H9 (cell line): ENCODE results near the gene RALGAPB. TPM values are rescaled to one million over a fixed set of nuclear protein-coding genes. Genes with fewer than 3 reads are reported as not detected.

Experiments used
- DNase-seq: peaks from one replicate; pipeline ENCODE4 v3.0.0-alpha.2; 2017
- H2AFZ ChIP-seq: one replicate; pipeline ENCODE4 v1.6.1; 2013; ENCODE audit warnings: mild to moderate bottlenecking, low read length, control low read depth, moderate library complexity
- H2AK5ac ChIP-seq: 2 replicates; pipeline ENCODE4 v1.6.1; 2013; ENCODE audit warnings: low read length, control low read depth, mixed read lengths; ENCODE audit not compliant: insufficient read length
- H2BK120ac ChIP-seq: one replicate; pipeline ENCODE4 v1.6.1; 2013; ENCODE audit warnings: low read depth, mild to moderate bottlenecking, low read length, control low read depth, inconsistent platforms; ENCODE audit not compliant: poor library complexity, severe bottlenecking
- H2BK12ac ChIP-seq: 2 replicates; pipeline ENCODE4 v1.6.1; 2013; ENCODE audit warnings: low read length, control low read depth, mixed read lengths, low read depth; ENCODE audit not compliant: insufficient read length
- H2BK15ac ChIP-seq: 2 replicates; pipeline ENCODE4 v1.6.1; 2013; ENCODE audit warnings: low read depth, low read length, control low read depth
- H2BK20ac ChIP-seq: one replicate; pipeline ENCODE4 v1.6.1; 2013; ENCODE audit warnings: low read depth, mild to moderate bottlenecking, low read length, control low read depth, inconsistent platforms; ENCODE audit not compliant: poor library complexity, severe bottlenecking
- H2BK5ac ChIP-seq: 2 replicates; pipeline ENCODE4 v1.6.1; 2013; ENCODE audit warnings: low read length, control low read depth, mixed read lengths; ENCODE audit not compliant: insufficient read length
- H3K14ac ChIP-seq: 2 replicates; pipeline ENCODE4 v1.6.1; 2013; ENCODE audit warnings: low read length, control low read depth; ENCODE audit not compliant: insufficient read depth
- H3K18ac ChIP-seq: 2 replicates; pipeline ENCODE4 v1.6.1; 2013; ENCODE audit warnings: low read depth, mild to moderate bottlenecking, mixed read lengths, low read length, control low read depth; ENCODE audit not compliant: insufficient read length
- H3K23ac ChIP-seq: 2 replicates; pipeline ENCODE4 v1.6.1; 2013; ENCODE audit warnings: low read length, control low read depth, mixed read lengths, low read depth; ENCODE audit not compliant: insufficient read length
- H3K23me2 ChIP-seq: 2 replicates; pipeline ENCODE4 v1.6.1; 2013; ENCODE audit warnings: low read depth, mild to moderate bottlenecking, mixed read lengths, low read length, control low read depth; ENCODE audit not compliant: insufficient read length, poor library complexity, severe bottlenecking
- H3K27ac ChIP-seq: 2 replicates; pipeline ENCODE4 v1.5.1; 2013; ENCODE audit warnings: low read length, control low read depth, mixed read lengths, low read depth; ENCODE audit not compliant: insufficient read length
- H3K27me3 ChIP-seq: 2 replicates; pipeline ENCODE4 v1.6.1; 2013; ENCODE audit warnings: low read length, control low read depth, inconsistent platforms; ENCODE audit not compliant: insufficient read depth
- H3K4ac ChIP-seq: 2 replicates; pipeline ENCODE4 v1.6.1; 2013; ENCODE audit warnings: low read depth, mild to moderate bottlenecking, control low read depth, inconsistent platforms, low read length, moderate library complexity
- H3K4me1 ChIP-seq: 2 replicates; pipeline ENCODE4 v1.6.1; 2013; ENCODE audit warnings: low read length, control low read depth, inconsistent platforms; ENCODE audit not compliant: insufficient read depth
- H3K4me2 ChIP-seq: 2 replicates; pipeline ENCODE4 v1.6.1; 2013; ENCODE audit warnings: low read length, control low read depth, mixed read lengths; ENCODE audit not compliant: insufficient read length, insufficient read depth
- H3K56ac ChIP-seq: 2 replicates; pipeline ENCODE4 v1.6.1; 2013; ENCODE audit warnings: low read depth, mild to moderate bottlenecking, mixed read lengths, low read length, control low read depth; ENCODE audit not compliant: insufficient read length
- H3K79me1 ChIP-seq: 2 replicates; pipeline ENCODE4 v1.6.1; 2013; ENCODE audit warnings: low read depth, mild to moderate bottlenecking, moderate library complexity, low read length, control low read depth, inconsistent platforms; ENCODE audit not compliant: insufficient read depth, poor library complexity, severe bottlenecking
- H3K79me2 ChIP-seq: 2 replicates; pipeline ENCODE4 v1.6.1; 2013; ENCODE audit warnings: low read length, control low read depth, inconsistent platforms; ENCODE audit not compliant: insufficient read depth
- H3K9ac ChIP-seq: 2 replicates; pipeline ENCODE4 v1.6.1; 2013; ENCODE audit warnings: low read length, control low read depth, mixed read lengths; ENCODE audit not compliant: insufficient read length; ENCODE audit errors: extremely low read depth
- H3K9me3 ChIP-seq: one replicate; pipeline ENCODE4 v1.6.1; 2013; ENCODE audit warnings: low read depth, low read length, inconsistent platforms; ENCODE audit not compliant: control insufficient read depth
- H3T11ph ChIP-seq: one replicate; pipeline ENCODE4 v1.6.1; 2013; ENCODE audit warnings: mild to moderate bottlenecking, low read length, control low read depth, inconsistent platforms
- H4K20me1 ChIP-seq: one replicate; pipeline ENCODE4 v1.6.1; 2013; ENCODE audit not compliant: control insufficient read depth, insufficient read length, insufficient read depth
- H4K5ac ChIP-seq: 2 replicates; pipeline ENCODE4 v1.6.1; 2013; ENCODE audit warnings: low read depth, mild to moderate bottlenecking, mixed read lengths, low read length, control low read depth; ENCODE audit not compliant: insufficient read length
- H4K8ac ChIP-seq: replicated peaks from 2 replicates; pipeline ENCODE4 v1.6.1; 2013; ENCODE audit warnings: low read length, control low read depth, mixed read lengths, low read depth; ENCODE audit not compliant: insufficient read length
- H4K91ac ChIP-seq: 2 replicates; pipeline ENCODE4 v1.6.1; 2013; ENCODE audit warnings: low read depth, mild to moderate bottlenecking, moderate library complexity, mixed read lengths, low read length, control low read depth; ENCODE audit not compliant: insufficient read length
- H3K27ac Mint-ChIP-seq, 3 experiments: 2 replicates in 2 of 3; 3 replicates in 1 of 3; pipeline ENCODE4 v1.8.0; 2020 to 2021; ENCODE audit warnings: mixed read lengths in 3 of 3, mild to moderate bottlenecking in 1 of 3, moderate library complexity in 1 of 3
- H3K27me3 Mint-ChIP-seq: 2 replicates; pipeline ENCODE4 v1.8.0; 2021; ENCODE audit warnings: low read depth, mild to moderate bottlenecking, moderate library complexity, mixed read lengths
- H3K36me3 Mint-ChIP-seq, 3 experiments: 2 replicates in 2 of 3; 3 replicates in 1 of 3; pipeline ENCODE4 v1.8.0; 2020 to 2021; ENCODE audit warnings: low read depth in 3 of 3, mixed read lengths in 3 of 3; ENCODE audit not compliant: insufficient read depth in 1 of 3
- H3K4me1 Mint-ChIP-seq, 2 experiments: 2 replicates each; pipeline ENCODE4 v1.8.0; 2020; ENCODE audit warnings: mixed read lengths in 2 of 2
- H3K4me3 Mint-ChIP-seq, 2 experiments: 2 replicates in 1 of 2; 3 replicates in 1 of 2; pipeline ENCODE4 v1.8.0; 2020 to 2021; ENCODE audit warnings: mild to moderate bottlenecking in 2 of 2, mixed read lengths in 2 of 2, moderate library complexity in 1 of 2
- H3K9me3 Mint-ChIP-seq, 2 experiments: 2 replicates in 1 of 2; 3 replicates in 1 of 2; pipeline ENCODE4 v1.8.0; 2020; ENCODE audit warnings: mild to moderate bottlenecking in 2 of 2, mixed read lengths in 2 of 2, moderate library complexity in 1 of 2
- CTCF ChIP-seq: fragments of 200-600 bp; sonication (generic); conservative IDR thresholded peaks from 3 replicates; pipeline ENCODE4 v1.8.0; 2021; ENCODE audit warnings: antibody characterized with exemption, mild to moderate bottlenecking
- WGBS: extraction: QIAGEN DNeasy Blood & Tissue Kit; methylation state at CpG from one replicate; pipeline ENCODE4 v1.1.7; 2013; ENCODE audit warnings: missing lambda C conversion rate, low lambda C conversion rate, mixed read lengths; ENCODE audit not compliant: insufficient read length; ENCODE audit errors: extremely low coverage; 5-methylcytosine and 5-hydroxymethylcytosine counted together
- total RNA-seq: library from RNA; stranded (reverse); gene quantifications from 2 replicates; pipeline ENCODE4 v1.2.1, GENCODE V29; 2021

Gene RALGAPB
- total RNA-seq, 1 experiment from 2014 or later, result 28.5 TPM

- Mint-ChIP-seq H3K27me3 (peaks cover 2% of the 10 kb centered on the region), H3K36me3 (peaks cover 0 to 1% (median 0%) of the 10 kb centered on the region in 3 experiments; a peak in 1 of 7 replicates), H3K9me3 (no peaks in the 10 kb centered on the region), H3K4me3 (no peak overlapping the region), H3K4me1 (peaks cover 12 to 19% of the 10 kb centered on the region in 2 experiments), H3K27ac (0 out of 7 replicates have a peak overlapping the region, but pooled peaks of 1 of the 3 experiments have one; percentile 74)
- no peaks in the 10 kb centered on the region for H3K27me3 ChIP-seq
- H3K23me2 ChIP-seq, result no peaks in the 10 kb centered on the region
- TF ChIP-seq CTCF, result no peak
- no peaks in the 10 kb centered on the region for H3K4me1 ChIP-seq
- H3K4ac ChIP-seq, result no peak overlapping the region
- no peak overlapping the region for H4K91ac ChIP-seq
- H3K79me2 ChIP-seq, result no peaks in the 10 kb centered on the region
- no CpG with 5 or more reads among the region's 16 CpGs for WGBS
- H2BK5ac ChIP-seq, result no peak overlapping the region
- H3K23ac ChIP-seq, result no peak overlapping the region
- no peak overlapping the region for H3K27ac ChIP-seq
- no peaks in the 10 kb centered on the region for H3K79me1 ChIP-seq
- H2BK15ac ChIP-seq, result no peak overlapping the region
- no peaks in the 10 kb centered on the region for H3K9me3 ChIP-seq
- H3K14ac ChIP-seq, result peak overlapping the region; percentile 32; the same call in 1 of the 2 replicates
- no peak overlapping the region for H3K4me2 ChIP-seq
- H2BK20ac ChIP-seq, result no peak overlapping the region
- H3K9ac ChIP-seq, result no peak overlapping the region
- no peak overlapping the region for H3K56ac ChIP-seq
- peak; percentile 65 for DNase-seq
- no peak overlapping the region for H2BK12ac ChIP-seq
- H2AK5ac ChIP-seq, result no peak overlapping the region
- no peak overlapping the region for H2AFZ ChIP-seq
- no peak overlapping the region for H3K18ac ChIP-seq
- H4K20me1 ChIP-seq, result no peaks in the 10 kb centered on the region
- no peak overlapping the region for H4K5ac ChIP-seq
- H4K8ac ChIP-seq, result no peak overlapping the region
- H2BK120ac ChIP-seq, result no peak overlapping the region
- no peak overlapping the region for H3T11ph ChIP-seq
These were observed 144.6 kb downstream of the RALGAPB start for GRCh38 chr20:38617011-38617829.
